GM19397 (cell line): ENCODE results near the gene ADH1A.
"Not testable (repeated sequence)": the region's sequence is repeated elsewhere in the genome, so short reads cannot be mapped to it uniquely, and the experiment has no call there.

ENCODE experiments used
- ATAC-seq: cut with Tn5 transposase; IDR thresholded peaks from one replicate; pipeline ENCODE4 v1.9.1; 2021; ENCODE audit warnings: mild to moderate bottlenecking, moderate library complexity; ENCODE audit not compliant: unreplicated experiment

ADH1A gene

DNA sequence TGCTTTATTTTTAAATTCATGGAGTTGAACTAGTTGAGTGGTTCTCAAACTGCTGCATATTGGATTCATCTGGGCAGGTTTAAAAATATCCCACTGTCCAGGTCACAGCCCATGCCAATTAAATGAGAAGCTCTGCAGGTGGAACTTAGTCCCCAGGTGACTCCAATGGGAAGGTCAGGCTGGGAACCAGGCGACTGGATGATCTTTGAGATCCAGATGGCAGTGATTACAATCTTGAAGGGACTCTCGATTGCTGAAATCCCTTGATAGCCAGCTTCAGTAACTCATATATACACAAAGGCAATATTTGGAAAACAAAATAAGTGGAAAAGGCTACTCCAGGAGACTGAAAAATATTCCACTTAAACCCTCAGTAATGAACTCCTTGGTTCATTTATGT lies 8.1 kb downstream of the ADH1A start:
- no peak for ATAC-seq

DNA sequence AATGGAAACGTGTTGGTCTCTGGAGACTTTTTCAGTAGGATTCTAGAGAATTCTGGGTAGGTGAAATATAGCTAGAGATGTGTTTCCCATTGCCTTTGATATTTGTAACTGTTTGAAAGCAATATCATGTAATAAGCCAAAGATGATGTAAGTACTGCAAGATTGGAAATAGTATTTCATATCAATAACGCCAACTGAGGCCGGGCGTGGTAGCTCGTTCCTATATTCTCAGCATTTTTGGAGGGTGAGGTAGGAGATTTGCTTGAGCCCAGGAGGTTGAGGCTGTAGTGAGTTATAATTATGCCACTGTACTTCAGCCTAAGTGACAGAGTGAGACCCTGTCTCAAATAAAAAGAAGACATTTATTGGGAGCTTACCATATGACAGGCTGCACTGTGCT lies 9.5 kb downstream of the ADH1A start:
- ATAC-seq, result no peak

DNA sequence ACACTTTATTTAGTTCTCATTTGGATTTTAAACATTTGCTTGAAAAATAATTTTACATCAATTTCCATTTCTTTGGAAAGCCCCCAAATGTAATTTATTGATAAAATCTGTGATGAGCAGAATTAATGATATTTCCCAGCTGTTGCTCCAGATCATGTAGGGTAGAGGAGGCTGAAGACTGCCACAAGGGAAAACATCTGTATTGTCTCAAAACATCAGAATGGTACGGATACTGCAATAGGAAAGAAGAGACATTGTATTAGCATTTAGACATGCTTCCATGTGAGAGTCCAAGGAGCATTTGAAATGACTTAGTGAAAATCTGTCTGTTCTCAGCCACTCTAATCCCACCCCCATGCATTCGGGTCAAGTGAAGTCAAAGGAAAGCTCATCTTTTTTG lies 14.4 kb downstream of the ADH1A start:
- ATAC-seq, result no peak

DNA sequence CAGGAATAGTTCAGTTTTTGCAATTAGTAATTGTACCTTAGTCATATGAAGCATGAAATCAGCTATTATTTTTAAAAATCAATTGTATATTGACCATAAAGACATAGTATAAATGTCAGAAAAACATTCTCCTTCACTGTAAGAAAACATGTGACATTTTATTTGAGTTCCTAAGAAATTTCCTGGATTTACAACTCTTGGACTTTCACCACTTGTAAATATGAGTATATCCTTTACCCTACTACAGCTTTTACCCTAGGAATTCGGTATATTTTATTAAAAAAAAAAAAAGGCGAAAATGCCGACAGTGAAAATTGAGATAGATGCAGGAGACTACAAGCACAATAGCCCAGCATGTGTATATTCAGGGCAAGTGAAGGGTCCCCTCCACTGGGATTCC lies 14.9 kb downstream of the ADH1A start:
- ATAC-seq, result no peak

DNA sequence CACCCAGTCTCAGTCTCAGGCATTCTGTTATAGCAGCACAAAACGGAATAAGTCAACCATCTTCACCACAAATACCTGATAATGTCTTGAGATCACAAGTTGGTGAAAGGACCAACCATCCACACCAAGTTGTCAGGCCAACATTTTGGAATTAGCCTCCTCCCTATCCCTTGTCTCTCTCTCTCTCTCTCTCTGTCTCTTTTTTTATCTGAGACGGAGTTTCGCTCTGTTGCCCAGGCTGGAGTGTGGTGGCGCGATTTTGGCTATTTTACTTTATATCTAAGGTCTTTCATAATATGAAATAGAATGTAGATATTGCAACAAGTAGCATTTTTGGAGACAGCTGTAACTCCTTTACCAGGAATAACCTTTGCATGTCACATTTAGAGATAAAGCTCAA lies 15.7 kb downstream of the ADH1A start:
- no peak for ATAC-seq

DNA sequence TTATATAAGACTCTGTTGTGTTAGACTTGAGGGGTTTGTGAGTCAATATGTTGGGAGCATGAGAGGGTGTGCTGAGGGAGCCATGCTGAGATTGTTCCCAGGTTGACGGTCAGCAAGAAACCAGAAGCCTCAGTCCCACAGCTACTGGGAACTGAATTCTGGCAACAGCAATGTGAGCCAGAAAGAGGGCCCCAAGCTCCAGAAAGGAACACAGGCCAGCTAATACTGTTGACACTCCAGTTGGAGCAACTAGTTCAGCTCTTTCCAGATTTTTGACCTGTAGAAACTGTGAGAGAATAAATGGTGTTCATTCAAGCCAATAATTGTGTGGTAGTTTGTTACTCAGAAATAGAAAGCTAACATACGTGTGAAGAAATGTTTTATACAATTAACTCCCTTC lies 17.1 kb downstream of the ADH1A start:
- no peak for ATAC-seq

DNA sequence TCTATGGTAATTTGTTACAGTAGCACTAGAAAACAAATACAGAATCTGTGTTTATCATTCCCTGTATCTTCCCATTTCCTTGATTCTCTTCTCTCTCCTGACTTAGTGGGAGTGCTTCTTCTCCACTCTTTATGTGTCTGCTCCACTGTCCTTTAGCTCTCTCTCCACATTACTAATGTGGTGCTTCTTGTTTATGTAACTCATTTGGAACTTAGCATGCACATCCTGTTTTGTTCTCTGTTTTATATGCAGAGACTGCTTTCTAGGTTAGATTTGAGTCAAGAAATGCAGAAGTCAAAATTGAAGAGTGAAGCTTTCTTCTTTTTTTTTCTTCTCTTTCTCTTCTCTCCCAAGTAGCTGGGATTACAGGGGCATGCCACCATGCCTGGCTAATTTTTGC lies 25.9 kb downstream of the ADH1A start:
- no peak for ATAC-seq

DNA sequence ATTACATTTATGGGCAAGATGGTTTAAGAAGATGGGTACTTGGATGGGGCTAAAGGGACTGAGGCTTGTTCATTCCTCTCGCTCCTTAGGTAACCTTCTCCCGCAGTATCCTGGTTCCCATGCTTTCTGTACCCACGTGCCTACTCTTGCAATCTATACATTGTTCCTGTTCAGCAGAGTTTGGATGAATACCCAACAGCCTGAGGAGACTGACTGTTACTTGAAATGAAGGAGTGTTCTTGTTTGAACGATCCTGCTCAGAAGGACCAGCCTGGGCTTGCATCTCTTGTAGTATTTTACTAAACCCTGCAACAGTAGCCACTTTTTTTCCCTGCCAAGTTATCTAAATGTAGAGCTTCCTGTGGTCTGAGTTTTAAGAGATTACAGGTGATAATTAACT lies 38.0 kb downstream of the ADH1A start:
- no peak for ATAC-seq

DNA sequence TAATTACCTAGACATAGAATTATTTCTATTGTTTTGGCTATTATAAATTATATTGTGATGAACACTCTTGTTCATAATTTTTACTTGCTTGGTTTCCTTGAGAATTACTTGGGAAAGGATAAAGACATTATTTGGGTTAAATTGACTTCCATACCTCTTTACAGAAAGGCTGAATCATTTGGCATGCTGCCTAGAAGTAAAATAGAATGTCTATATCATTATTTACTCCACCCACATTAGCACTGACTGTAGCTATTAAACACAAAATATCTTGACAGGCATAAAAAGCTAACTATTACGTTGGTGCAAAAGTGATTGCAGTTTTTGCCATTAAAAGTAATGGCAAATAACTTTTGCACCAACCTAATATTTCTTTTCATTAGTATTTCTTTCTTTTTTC lies 42.1 kb downstream of the ADH1A start:
- ATAC-seq, result no peak

DNA sequence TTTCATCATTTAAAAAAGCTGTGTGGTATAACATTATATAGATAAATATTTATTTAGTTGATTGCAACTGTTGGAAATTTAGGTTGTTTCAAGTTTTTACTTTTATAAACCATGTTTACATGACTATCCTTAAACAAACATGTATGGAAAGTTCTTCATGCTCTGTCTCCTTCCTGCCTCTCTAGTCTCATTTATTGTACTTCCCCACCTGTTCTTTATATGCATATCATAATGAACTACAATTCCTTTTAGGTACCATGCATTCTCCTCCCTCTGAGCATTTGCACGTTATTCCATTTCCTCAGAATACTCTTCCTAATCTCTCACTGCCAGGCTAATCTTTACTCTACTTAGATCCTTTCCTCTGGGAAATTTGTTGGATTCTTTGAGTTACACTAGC lies 54.8 kb downstream of the ADH1A start:
- ATAC-seq, result no peak

DNA sequence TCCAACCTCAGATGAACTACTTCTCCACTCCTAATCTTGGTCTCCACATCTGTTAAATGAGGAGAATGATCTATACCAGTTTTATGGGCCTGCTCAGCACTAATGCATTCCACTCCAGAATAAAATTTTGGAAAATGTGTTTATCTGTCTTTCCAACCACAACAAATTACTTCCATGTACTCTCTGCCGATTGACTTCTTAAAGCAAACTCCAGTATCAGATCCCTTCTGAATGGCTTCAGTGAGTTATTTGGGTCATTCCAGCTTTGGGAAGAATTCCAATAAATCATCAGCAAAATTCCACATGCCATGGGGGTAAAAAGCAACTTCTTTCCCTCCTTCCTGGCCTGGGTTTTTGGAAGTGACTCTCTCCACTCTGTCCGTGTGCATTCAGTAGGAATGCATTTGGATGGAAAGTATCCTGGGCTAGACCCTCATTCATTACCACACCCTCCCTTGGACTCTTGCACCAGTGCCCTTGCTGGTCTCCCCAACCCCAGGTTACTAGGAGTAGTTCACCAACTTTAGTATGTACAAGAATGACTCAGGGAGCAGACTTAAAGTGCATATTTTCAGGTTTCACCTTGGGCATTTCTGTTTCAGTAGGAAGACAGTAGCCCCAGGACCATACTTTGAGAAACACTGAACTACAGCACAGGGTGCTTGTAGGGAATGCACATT lies 56.3 kb downstream of the ADH1A start:
- ATAC-seq, result no peak

DNA sequence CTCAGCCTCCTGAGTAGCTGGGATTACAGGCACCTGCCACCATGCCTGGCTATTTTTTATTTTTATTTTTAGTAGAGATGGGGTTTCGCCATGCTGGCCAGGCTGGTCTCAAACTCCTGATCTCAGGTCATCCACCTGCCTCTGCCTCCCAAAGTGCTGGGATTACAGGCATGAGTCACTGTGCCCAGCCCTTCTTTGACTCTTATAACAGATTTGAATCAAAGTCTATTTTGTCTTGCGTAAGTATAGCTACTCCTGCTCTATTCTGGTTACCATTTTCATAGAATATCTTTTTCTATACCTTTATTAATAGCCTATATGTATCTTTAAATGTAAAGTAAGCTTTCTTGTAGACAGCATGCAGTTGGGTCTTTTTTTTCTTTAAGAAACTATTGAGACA lies 57.4 kb downstream of the ADH1A start:
- ATAC-seq, result not testable (repeated sequence)

DNA sequence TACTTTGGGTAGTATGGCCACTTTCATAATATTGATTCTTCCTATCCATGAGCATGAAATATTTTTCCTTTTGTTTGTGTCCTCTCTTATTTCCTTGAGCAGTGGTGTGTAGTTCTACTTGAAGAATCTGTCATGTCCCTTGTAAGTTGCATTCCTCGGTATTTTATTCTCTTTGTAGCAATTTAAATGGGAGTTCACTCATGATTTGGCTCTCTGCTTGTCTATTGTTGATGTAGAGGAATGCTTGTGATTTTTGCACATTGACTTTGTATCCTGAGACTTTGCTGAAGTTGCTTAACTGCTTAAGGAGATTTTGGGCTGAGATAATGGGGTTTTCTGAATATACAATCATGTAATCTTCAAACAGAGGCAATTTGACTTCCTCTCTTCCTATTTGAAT lies 62.1 kb downstream of the ADH1A start:
- not testable (repeated sequence) for ATAC-seq

DNA sequence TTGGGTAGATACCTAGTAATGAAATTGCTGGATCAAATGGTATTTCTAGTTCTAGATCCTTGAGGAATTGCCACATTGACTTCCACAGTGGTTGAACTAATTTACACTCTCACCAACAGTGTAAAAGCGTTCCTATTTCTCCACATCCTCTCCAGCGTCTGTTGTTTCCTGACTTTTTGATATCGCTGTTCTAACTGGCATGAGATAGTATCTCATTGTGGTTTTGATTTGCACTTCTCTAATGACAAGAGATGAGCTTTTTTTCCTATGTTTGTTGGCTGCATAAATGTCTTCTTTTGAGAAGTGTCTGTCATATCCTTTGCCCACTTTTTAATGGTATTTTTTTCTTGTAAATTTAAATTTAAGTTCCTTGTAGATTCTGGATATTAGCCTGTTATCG lies 63.1 kb downstream of the ADH1A start:
- not testable (repeated sequence) for ATAC-seq
